DMS 273 treated with DMSO at 0.1 percent for 48 hours (cell line): ENCODE measurements around the gene ZNF222.
A peak's percentile ranks its signal among the peaks of the same experiment; 100 is the strongest.

Experiments used
- DNase-seq: peaks from one replicate; lab custom pipeline; 2025; lab: John Stamatoyannopoulos, UW

Gene ZNF222

GRCh38 chr19:44055870-44056269 lies 30.7 kb downstream of the ZNF222 start:
- no peak for DNase-seq

GRCh38 chr19:44059229-44059628 lies 34.0 kb downstream of the ZNF222 start:
- no peak for DNase-seq

- no peak for DNase-seq
These were observed 35.9 kb downstream of the ZNF222 start for GRCh38 chr19:44061038-44061437.

GRCh38 chr19:44066305-44066704 lies 41.1 kb downstream of the ZNF222 start:
- no peak for DNase-seq

- DNase-seq = no peak
These were observed 44.2 kb downstream of the ZNF222 start for GRCh38 chr19:44069415-44069814.

- peak; percentile 74 for DNase-seq
These were observed 46.8 kb downstream of the ZNF222 start, which contains the start of gene ZNF284 for GRCh38 chr19:44071824-44072542. Gene ZNF284, plus strand, starts transcription at chr19:44072159. Its CDS starts 4,231 bp downstream, at chr19:44076390.

GRCh38 chr19:44072543-44073401 lies 47.6 kb downstream of the ZNF222 start:
- no peak for DNase-seq

GRCh38 chr19:44076325-44076724 lies 51.1 kb downstream of the ZNF222 start:
- no peak for DNase-seq
